T-helper 1 cell treated with Interleukin-12 subunit alpha and Interleukin-12 subunit beta and Interleukin-4 antibody, amounts not matched to agents 30 μg/mL and 1 μg/mL, for 36 hours (primary cell): ENCODE measurements around the gene ABCF3.
A peak's percentile ranks its signal among the peaks of the same experiment; 100 is the strongest.
"Not testable (repeated sequence)": the region's sequence is repeated elsewhere in the genome, so short reads cannot be mapped to it uniquely, and the experiment has no call there.

ENCODE experiments used
- H3K27ac Mint-ChIP-seq: one replicate; pipeline ENCODE4 v1.8.0; 2021; ENCODE audit warnings: mild to moderate bottlenecking, mixed read lengths
- H3K27me3 Mint-ChIP-seq: one replicate; pipeline ENCODE4 v1.8.0; 2021; ENCODE audit warnings: low read depth, mixed read lengths
- H3K36me3 Mint-ChIP-seq: one replicate; pipeline ENCODE4 v1.8.0; 2021; ENCODE audit warnings: low read depth, mixed read lengths
- H3K4me1 Mint-ChIP-seq: one replicate; pipeline ENCODE4 v1.8.0; 2021; ENCODE audit warnings: low read depth, mixed read lengths
- H3K4me3 Mint-ChIP-seq: one replicate; pipeline ENCODE4 v1.8.0; 2021; ENCODE audit warnings: mild to moderate bottlenecking, moderate library complexity, mixed read lengths
- H3K9me3 Mint-ChIP-seq: one replicate; pipeline ENCODE4 v1.8.0; 2021; ENCODE audit warnings: mixed read lengths

Gene ABCF3

GRCh38 chr3:184186184-184186901 lies at the start of gene ABCF3:
Gene ABCF3, plus strand, starts transcription at chr3:184186199. Its CDS starts 9 bp downstream, at chr3:184186208.
- Mint-ChIP-seq H3K4me1 (peaks cover 33% of the 10 kb centered on the region), H3K36me3 (peaks cover 49% of the 10 kb centered on the region), H3K9me3 (no peaks in the 10 kb centered on the region), H3K4me3 (peak within 1 kb of the TSS; percentile 99), H3K27me3 (no peaks in the 10 kb centered on the region), H3K27ac (peak within 1 kb of the TSS; percentile 95)

DNA sequence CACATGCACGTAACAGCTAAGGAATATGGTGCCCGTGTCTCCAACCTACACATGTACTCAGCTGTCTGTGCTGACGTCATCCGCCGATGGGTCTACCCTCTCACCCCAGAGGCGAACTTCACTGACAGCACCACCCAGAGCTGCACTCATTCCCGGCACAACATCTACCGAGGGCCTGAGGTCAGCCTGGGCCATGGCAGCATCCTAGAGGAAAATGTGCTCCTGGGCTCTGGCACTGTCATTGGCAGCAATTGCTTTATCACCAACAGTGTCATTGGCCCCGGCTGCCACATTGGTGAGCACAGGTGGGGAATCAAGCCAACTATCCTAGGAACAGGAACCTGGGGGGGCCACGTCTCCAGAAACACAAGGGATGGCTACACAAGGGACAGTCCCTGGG lies 45.6 kb upstream of the ABCF3 start:
- no peaks in the 10 kb centered on the region for H3K9me3 Mint-ChIP-seq

GRCh38 chr3:184142199-184142598 lies 43.8 kb upstream of the ABCF3 start:
- H3K27me3 Mint-ChIP-seq: no peaks in the 10 kb centered on the region
- no peak overlapping the region for H3K4me3 Mint-ChIP-seq
- H3K27ac Mint-ChIP-seq: no peak overlapping the region
- peaks cover 8% of the 10 kb centered on the region for H3K4me1 Mint-ChIP-seq
- H3K36me3 Mint-ChIP-seq: peaks cover 36% of the 10 kb centered on the region
- H3K9me3 Mint-ChIP-seq: no peaks in the 10 kb centered on the region

More for the DNA sequence above, 45.6 kb upstream of the ABCF3 start:
- peaks cover 35% of the 10 kb centered on the region for H3K36me3 Mint-ChIP-seq
- H3K27ac Mint-ChIP-seq: no peak overlapping the region
- peaks cover 22% of the 10 kb centered on the region for H3K4me1 Mint-ChIP-seq
- H3K27me3 Mint-ChIP-seq: no peaks in the 10 kb centered on the region
- H3K4me3 Mint-ChIP-seq: no peak overlapping the region

DNA sequence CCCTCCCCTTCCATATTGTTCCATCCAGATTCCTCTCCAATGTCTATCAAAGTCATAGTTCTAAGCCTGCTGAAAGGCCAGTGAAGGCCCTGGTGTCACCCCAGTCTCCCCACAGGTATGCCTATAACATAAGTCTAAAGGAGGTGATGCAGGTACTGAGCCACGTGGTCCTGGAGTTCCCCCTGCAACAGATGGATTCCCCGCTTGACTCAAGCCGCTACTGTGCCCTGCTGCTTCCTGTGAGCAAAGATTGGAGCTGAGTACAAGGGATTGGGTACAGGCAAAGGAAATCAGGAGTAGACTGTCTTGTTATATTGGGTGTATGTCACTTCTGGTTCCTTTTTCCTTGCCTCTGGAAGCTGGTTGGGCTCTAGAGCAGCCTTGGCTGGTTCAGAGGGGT lies 42.7 kb upstream of the ABCF3 start:
- Mint-ChIP-seq H3K4me1 (peaks cover 3% of the 10 kb centered on the region), H3K27ac (no peak overlapping the region), H3K9me3 (no peaks in the 10 kb centered on the region), H3K27me3 (no peaks in the 10 kb centered on the region), H3K36me3 (peaks cover 29% of the 10 kb centered on the region), H3K4me3 (no peak overlapping the region)

DNA sequence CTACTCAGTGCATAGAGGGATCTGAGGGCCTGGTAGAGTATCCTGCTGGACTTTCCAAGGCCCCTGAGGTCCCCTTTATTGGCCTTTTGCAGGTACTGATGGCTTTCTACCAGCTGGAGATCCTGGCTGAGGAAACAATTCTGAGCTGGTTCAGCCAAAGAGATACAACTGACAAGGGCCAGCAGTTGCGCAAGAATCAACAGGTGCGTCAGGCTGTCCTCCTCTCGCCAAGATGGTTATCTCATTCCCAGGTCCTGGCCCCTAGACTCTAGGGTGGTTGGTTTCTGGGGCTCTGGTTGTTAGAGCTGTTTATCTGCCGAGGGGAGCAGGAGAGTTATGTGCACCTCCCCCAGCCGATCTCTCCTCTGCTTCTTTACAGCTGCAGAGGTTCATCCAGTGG lies 41.5 kb upstream of the ABCF3 start:
- H3K27ac Mint-ChIP-seq: no peak overlapping the region
- H3K9me3 Mint-ChIP-seq: no peaks in the 10 kb centered on the region
- no peak overlapping the region for H3K4me3 Mint-ChIP-seq
- H3K4me1 Mint-ChIP-seq: peaks cover 3% of the 10 kb centered on the region
- H3K36me3 Mint-ChIP-seq: peaks cover 29% of the 10 kb centered on the region
- no peaks in the 10 kb centered on the region for H3K27me3 Mint-ChIP-seq

DNA sequence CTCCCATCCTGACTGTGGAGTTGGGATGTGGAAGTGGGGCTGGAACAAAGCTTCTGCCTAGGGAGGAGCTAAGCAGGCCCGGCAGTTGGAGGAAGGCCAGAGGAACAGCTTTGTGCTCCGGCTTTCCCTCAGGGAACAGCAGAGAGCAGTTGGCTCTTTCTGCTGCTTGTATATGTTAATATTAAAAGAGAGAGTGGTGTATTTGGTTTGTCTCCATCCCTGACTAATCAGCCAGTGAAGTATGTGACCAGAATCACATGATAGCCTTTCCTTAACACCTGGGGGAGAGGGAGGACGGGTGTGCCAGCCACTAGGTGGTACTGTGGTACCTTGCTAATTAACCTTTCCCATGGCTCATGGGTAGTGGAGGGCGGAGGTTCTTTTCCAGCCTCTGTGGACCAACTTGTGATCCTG lies 40.9 kb upstream of the ABCF3 start:
- no peak overlapping the region for H3K27ac Mint-ChIP-seq
- peaks cover 27% of the 10 kb centered on the region for H3K36me3 Mint-ChIP-seq
- H3K4me3 Mint-ChIP-seq: no peak overlapping the region

DNA sequence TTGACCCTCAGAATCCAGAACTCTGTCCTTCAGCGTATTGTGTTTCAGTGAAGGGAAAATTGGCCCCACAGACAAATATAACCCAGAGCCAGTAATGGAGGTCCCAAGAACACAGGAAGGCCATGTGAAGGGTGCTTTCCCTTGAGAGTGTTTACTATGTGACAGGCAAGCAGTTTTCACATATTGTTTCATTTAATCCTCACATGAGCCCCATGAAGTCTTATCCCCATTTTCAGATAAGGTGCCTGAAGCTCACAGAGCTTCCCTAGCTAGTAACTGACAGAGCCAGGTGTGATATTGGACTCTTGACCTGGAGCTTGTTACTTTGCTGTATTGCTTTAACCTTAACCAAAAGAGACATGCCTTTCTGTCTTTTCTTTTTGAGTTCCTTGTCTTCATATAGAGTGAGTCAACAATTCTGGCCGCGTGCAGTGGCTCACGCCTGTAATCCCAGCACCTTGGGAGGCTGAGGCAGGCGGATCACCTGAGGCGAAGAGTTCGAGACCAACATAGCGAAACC lies 40.2 kb upstream of the ABCF3 start:
- H3K27me3 Mint-ChIP-seq: no peaks in the 10 kb centered on the region
- no peak overlapping the region for H3K4me3 Mint-ChIP-seq
- H3K4me1 Mint-ChIP-seq: peaks cover 3% of the 10 kb centered on the region
- H3K9me3 Mint-ChIP-seq: no peaks in the 10 kb centered on the region
- H3K27ac Mint-ChIP-seq: no peak overlapping the region
- H3K36me3 Mint-ChIP-seq: peaks cover 22% of the 10 kb centered on the region

More for the DNA sequence above, 40.9 kb upstream of the ABCF3 start:
- H3K9me3 Mint-ChIP-seq: no peaks in the 10 kb centered on the region
- peaks cover 3% of the 10 kb centered on the region for H3K4me1 Mint-ChIP-seq
- H3K27me3 Mint-ChIP-seq: no peaks in the 10 kb centered on the region

DNA sequence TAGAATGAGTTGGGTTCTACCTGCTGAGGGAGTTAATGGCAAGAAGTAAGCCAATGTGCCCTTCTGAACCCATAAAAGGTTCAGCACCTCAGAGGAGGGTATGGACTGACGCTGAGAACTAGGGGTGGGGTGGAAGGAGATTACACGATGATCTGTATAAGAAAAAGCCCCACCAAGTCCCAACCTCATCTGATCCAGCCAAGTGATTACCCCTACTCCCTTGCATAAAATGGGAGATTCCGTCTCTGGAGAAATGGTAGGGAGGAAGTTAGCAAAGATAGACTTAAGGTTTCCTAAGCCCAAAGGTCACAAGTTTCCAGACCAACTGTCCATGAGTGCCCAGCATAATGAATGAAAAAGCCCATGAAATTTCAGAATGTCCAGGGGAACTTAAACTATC lies 37.9 kb upstream of the ABCF3 start:
- Mint-ChIP-seq H3K36me3 (peaks cover 10% of the 10 kb centered on the region), H3K27me3 (no peaks in the 10 kb centered on the region), H3K4me3 (no peak overlapping the region), H3K4me1 (no peaks in the 10 kb centered on the region), H3K9me3 (no peaks in the 10 kb centered on the region), H3K27ac (no peak overlapping the region)

- no peaks in the 10 kb centered on the region for H3K9me3 Mint-ChIP-seq
- no peak overlapping the region for H3K4me3 Mint-ChIP-seq
- H3K27me3 Mint-ChIP-seq: no peaks in the 10 kb centered on the region
- H3K27ac Mint-ChIP-seq: no peak overlapping the region
- H3K36me3 Mint-ChIP-seq: peaks cover 6% of the 10 kb centered on the region
- no peaks in the 10 kb centered on the region for H3K4me1 Mint-ChIP-seq
Observed at GRCh38 chr3:184149123-184149522, 36.9 kb upstream of the ABCF3 start.

DNA sequence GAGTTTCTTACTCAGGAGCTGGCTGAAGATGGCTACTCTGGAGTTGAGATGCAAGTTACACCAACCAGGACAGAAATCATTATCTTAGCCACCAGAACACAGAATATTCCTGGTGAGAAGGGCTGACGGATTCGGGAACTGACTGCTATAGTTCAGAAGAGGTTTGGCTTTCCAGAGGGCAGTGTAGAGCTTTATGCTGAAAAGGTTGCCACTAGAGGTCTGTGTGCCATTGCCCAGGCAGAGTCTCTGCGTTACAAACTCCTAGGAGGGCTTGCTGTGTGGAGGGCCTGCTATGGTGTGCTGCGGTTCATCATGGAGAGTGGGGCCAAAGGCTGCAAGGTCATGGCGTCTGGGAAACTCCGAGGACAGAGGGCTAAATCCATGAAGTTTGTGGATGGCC lies 36.2 kb upstream of the ABCF3 start:
- not testable (repeated sequence) for H3K27ac Mint-ChIP-seq, H3K9me3 Mint-ChIP-seq, H3K4me1 Mint-ChIP-seq, H3K36me3 Mint-ChIP-seq, H3K4me3 Mint-ChIP-seq, H3K27me3 Mint-ChIP-seq

DNA sequence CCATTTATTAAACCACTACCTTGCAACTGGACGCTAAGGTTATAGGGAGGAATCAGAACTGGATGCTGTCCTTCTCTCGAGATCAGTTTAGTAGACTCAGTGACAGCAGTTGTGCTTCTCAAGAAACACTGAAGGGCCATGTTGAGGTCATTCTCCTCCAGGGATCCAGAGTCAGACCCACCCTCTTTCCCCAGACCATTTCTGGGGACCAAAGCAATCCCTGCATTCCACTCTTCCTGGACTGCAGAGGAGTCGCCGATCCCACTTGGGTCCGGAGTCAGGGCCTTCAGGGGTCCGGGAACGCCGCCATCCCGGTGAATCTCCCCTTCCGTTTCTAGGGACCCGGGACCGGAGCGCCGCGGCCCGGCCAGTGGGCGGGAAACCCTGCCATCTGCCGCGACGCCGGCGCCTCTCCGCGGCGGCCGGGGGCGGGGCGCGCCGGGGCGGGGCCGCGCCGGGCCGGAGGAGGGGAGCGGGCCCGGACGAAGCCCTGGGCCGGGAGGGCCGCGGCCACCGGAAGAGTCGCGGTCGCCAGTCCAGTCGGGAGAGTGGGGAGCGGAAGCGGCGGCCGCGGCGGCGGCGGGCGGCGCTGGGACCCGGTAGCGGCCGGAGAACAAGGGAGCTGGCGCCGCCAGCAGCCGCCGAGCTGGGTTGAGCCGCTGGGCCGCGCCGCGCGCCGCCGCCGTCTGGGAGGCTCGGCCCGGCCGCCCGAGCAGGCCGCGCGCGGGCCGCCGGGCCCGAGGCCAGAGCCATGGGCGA lies 30.9 kb upstream of the ABCF3 start, which contains the start of gene DVL3:
Gene DVL3 (plus strand): TSS at position 493 of the 759 bp plus-strand sequence. CDS start 259 bp downstream, at position 752.
- no peaks in the 10 kb centered on the region for H3K27me3 Mint-ChIP-seq
- H3K9me3 Mint-ChIP-seq: no peaks in the 10 kb centered on the region
- H3K4me1 Mint-ChIP-seq: peaks cover 15% of the 10 kb centered on the region
- peak within 1 kb of the TSS; percentile 80 for H3K27ac Mint-ChIP-seq
- H3K4me3 Mint-ChIP-seq: peak within 1 kb of the TSS; percentile 92
- H3K36me3 Mint-ChIP-seq: peaks cover 1% of the 10 kb centered on the region

GRCh38 chr3:184155644-184156521 lies 30.1 kb upstream of the ABCF3 start:
- peaks cover 1% of the 10 kb centered on the region for H3K36me3 Mint-ChIP-seq
- no peaks in the 10 kb centered on the region for H3K9me3 Mint-ChIP-seq
- H3K27ac Mint-ChIP-seq: peak overlapping the region; percentile 80
- no peaks in the 10 kb centered on the region for H3K27me3 Mint-ChIP-seq
- H3K4me1 Mint-ChIP-seq: peaks cover 20% of the 10 kb centered on the region
- H3K4me3 Mint-ChIP-seq: peak overlapping the region; percentile 92

- Mint-ChIP-seq H3K9me3 (no peaks in the 10 kb centered on the region), H3K27me3 (no peaks in the 10 kb centered on the region), H3K4me3 (peak overlapping the region; percentile 92), H3K36me3 (peaks cover 1% of the 10 kb centered on the region), H3K27ac (peak overlapping the region; percentile 80), H3K4me1 (peaks cover 20% of the 10 kb centered on the region)
Observed at GRCh38 chr3:184156522-184156955, 29.5 kb upstream of the ABCF3 start.

DNA sequence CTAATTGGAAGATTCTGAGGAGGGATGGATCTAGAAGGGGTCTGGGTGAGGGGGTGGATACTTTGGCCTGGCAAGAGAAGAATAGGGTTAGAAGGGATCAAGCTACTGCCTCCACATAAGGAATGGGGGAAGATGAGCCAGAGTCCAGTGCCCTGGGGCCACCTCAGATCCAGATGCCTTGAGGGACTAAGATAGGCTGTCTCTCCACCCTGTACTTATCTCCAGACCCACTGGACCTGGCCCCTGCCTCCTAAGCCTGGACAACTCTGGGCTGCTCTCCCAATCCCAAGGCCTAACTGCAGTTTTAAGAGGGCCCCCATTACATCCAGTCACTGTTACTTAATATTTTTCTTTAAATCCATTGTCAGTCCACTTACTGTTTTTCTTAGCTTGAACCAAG lies 28.8 kb upstream of the ABCF3 start:
- Mint-ChIP-seq H3K4me3 (peak overlapping the region; percentile 92), H3K9me3 (no peaks in the 10 kb centered on the region), H3K27ac (peak overlapping the region; percentile 64), H3K36me3 (peaks cover 1% of the 10 kb centered on the region), H3K4me1 (peaks cover 20% of the 10 kb centered on the region), H3K27me3 (no peaks in the 10 kb centered on the region)
